ENCODE data around the gene KIRREL3.

The KIRREL3 gene

GRCh38 chr11:126863294-126863997, 137.1 kb downstream of the KIRREL3 start:
- no peak for DNase-seq

GRCh38 chr11:126862664-126863243, 137.8 kb downstream of the KIRREL3 start:
- no peak for DNase-seq

GRCh38 chr11:126861796-126862459, 138.6 kb downstream of the KIRREL3 start:
- DNase-seq: no peak

GRCh38 chr11:126857860-126858808, 142.4 kb downstream of the KIRREL3 start:
- DNase-seq: no peak

GRCh38 chr11:126855536-126855935, 145.0 kb downstream of the KIRREL3 start:
- no peak for DNase-seq

- no peak for DNase-seq
These were observed 146.8 kb downstream of the KIRREL3 start for GRCh38 chr11:126853732-126854131.

GRCh38 chr11:126844789-126845188, 155.8 kb downstream of the KIRREL3 start:
- no peak for DNase-seq

- DNase-seq: no peak
These were observed 157.5 kb downstream of the KIRREL3 start for GRCh38 chr11:126843096-126843495.

- DNase-seq: no peak
These were observed 158.6 kb downstream of the KIRREL3 start for GRCh38 chr11:126841999-126842398.

GRCh38 chr11:126840975-126841374, 159.6 kb downstream of the KIRREL3 start:
- DNase-seq: no peak

GRCh38 chr11:126840201-126840886, 160.2 kb downstream of the KIRREL3 start:
- DNase-seq: no peak

- DNase-seq: no peak
These were observed 161.1 kb downstream of the KIRREL3 start for GRCh38 chr11:126839496-126839895.

GRCh38 chr11:126838779-126839178, 161.8 kb downstream of the KIRREL3 start:
- DNase-seq: no peak

- no peak for DNase-seq
These were observed 163.0 kb downstream of the KIRREL3 start for GRCh38 chr11:126837581-126837980.

GRCh38 chr11:126834573-126834972, 166.0 kb downstream of the KIRREL3 start:
- no peak for DNase-seq

GRCh38 chr11:126834149-126834548, 166.4 kb downstream of the KIRREL3 start:
- DNase-seq: no peak

GRCh38 chr11:126833065-126833464, 167.5 kb downstream of the KIRREL3 start:
- DNase-seq: no peak

- DNase-seq: no peak
These were observed 168.2 kb downstream of the KIRREL3 start for GRCh38 chr11:126832387-126832786.

- no peak for DNase-seq
These were observed 170.3 kb downstream of the KIRREL3 start for GRCh38 chr11:126830216-126830806.

GRCh38 chr11:126829716-126830115, 170.9 kb downstream of the KIRREL3 start:
- DNase-seq: no peak

GRCh38 chr11:126824035-126824607, 176.4 kb downstream of the KIRREL3 start:
- no peak for DNase-seq

GRCh38 chr11:126823274-126823673, 177.3 kb downstream of the KIRREL3 start:
- DNase-seq: no peak

All from MV-4-11 (cell line).